Measurements from ENCODE around the gene CELF2.

Gene CELF2

GRCh38 chr10:11304906-11305585, 287.4 kb downstream of the CELF2 start:
- DNase-seq (ENCODE audit: low read depth, low spot score) = no peak
- no peak for TF ChIP-seq CTCF (IDR thresholded peaks at IDR 0.05; ENCODE audit: insufficient read depth, low read length, missing control alignments)
- ChIA-PET CTCF (no interaction called here), POLR2A (no interaction called here)
- H3K4me3 ChIP-seq (ENCODE audit: low read depth, low read length) = no peak overlapping the region

- TF ChIP-seq CTCF (IDR thresholded peaks at IDR 0.05; ENCODE audit: insufficient read depth, low read length, missing control alignments) = no peak
- no peak for DNase-seq (ENCODE audit: low read depth, low spot score)
- H3K4me3 ChIP-seq (ENCODE audit: low read depth, low read length) = no peak overlapping the region
- CTCF ChIA-PET = no interaction called here
- POLR2A ChIA-PET = no interaction called here
These were observed 288.3 kb downstream of the CELF2 start for GRCh38 chr10:11305825-11306593.

GRCh38 chr10:11307004-11307403, 289.3 kb downstream of the CELF2 start:
- H3K4me3 ChIP-seq (ENCODE audit: low read depth, low read length) = no peak overlapping the region
- TF ChIP-seq CTCF (IDR thresholded peaks at IDR 0.05; ENCODE audit: insufficient read depth, low read length, missing control alignments) = no peak
- DNase-seq (ENCODE audit: low read depth, low spot score) = no peak
- CTCF ChIA-PET = no interaction called here
- POLR2A ChIA-PET = no interaction called here

GRCh38 chr10:11307937-11308336, 290.3 kb downstream of the CELF2 start:
- no peak overlapping the region for H3K4me3 ChIP-seq (ENCODE audit: low read depth, low read length)
- no peak for TF ChIP-seq CTCF (IDR thresholded peaks at IDR 0.05; ENCODE audit: insufficient read depth, low read length, missing control alignments)
- ChIA-PET POLR2A (no interaction called here), CTCF (no interaction called here)
- no peak for DNase-seq (ENCODE audit: low read depth, low spot score)

GRCh38 chr10:11311027-11311426, 293.4 kb downstream of the CELF2 start:
- H3K4me3 ChIP-seq (ENCODE audit: low read depth, low read length) = no peak overlapping the region
- ChIA-PET CTCF (no interaction called here), POLR2A (no interaction called here)
- no peak for TF ChIP-seq CTCF (IDR thresholded peaks at IDR 0.05; ENCODE audit: insufficient read depth, low read length, missing control alignments)
- no peak for DNase-seq (ENCODE audit: low read depth, low spot score)

GRCh38 chr10:11313463-11313862, 295.8 kb downstream of the CELF2 start:
- POLR2A ChIA-PET = no interaction called here
- no peak for TF ChIP-seq CTCF (IDR thresholded peaks at IDR 0.05; ENCODE audit: insufficient read depth, low read length, missing control alignments)
- H3K4me3 ChIP-seq (ENCODE audit: low read depth, low read length) = no peak overlapping the region
- CTCF ChIA-PET = no interaction called here
- DNase-seq (ENCODE audit: low read depth, low spot score) = no peak
